HG02798 (cell line): ENCODE measurements around the gene DPF1.

ENCODE experiments used
- ATAC-seq: cut with Tn5 transposase; IDR thresholded peaks from one replicate; pipeline ENCODE4 v1.9.1; 2021; ENCODE audit warnings: mild to moderate bottlenecking; ENCODE audit not compliant: unreplicated experiment, poor library complexity

The DPF1 gene

GRCh38 chr19:38172001-38172400, 52.0 kb downstream of the DPF1 start:
- no peak for ATAC-seq

- ATAC-seq: no peak
These were observed 53.7 kb downstream of the DPF1 start for GRCh38 chr19:38170334-38170733.

GRCh38 chr19:38168637-38169036, 55.4 kb downstream of the DPF1 start:
- ATAC-seq: no peak

GRCh38 chr19:38165335-38165734, 58.7 kb downstream of the DPF1 start:
- ATAC-seq: no peak

- ATAC-seq: no peak
These were observed 59.5 kb downstream of the DPF1 start for GRCh38 chr19:38164526-38164925.

GRCh38 chr19:38163419-38164290, 60.4 kb downstream of the DPF1 start:
- ATAC-seq: no peak

- no peak for ATAC-seq
These were observed 61.4 kb downstream of the DPF1 start for GRCh38 chr19:38162632-38163031.

GRCh38 chr19:38162094-38162493, 61.9 kb downstream of the DPF1 start:
- ATAC-seq: no peak
